ENCODE results near the gene CASKIN2. TPM values are rescaled to one million over a fixed set of nuclear protein-coding genes. Genes with fewer than 3 reads are reported as not detected.
"Not testable (repeated sequence)": the region's sequence is repeated elsewhere in the genome, so short reads cannot be mapped to it uniquely, and the experiment has no call there.

Gene CASKIN2
- total RNA-seq, 5 donors from 2014 or later (not counting 1 experiment from before 2014, with no cell fraction given) = 0.28 to 0.88 (median 0.85) TPM

GRCh38 chr17:75478508-75478907 lies 36.8 kb downstream of the CASKIN2 start:
- H3K27ac Mint-ChIP-seq = no peak overlapping the region
- 89% methylated on average over 4 of the region's 7 CpGs for WGBS (ENCODE audit: insufficient coverage)

GRCh38 chr17:75477490-75477862 lies 37.9 kb downstream of the CASKIN2 start:
- WGBS (ENCODE audit: insufficient coverage) = 95% methylated on average over 11 of the region's 11 CpGs
- H3K4me1 Mint-ChIP-seq; H3K9me3 ChIP-seq; H3K36me3 Mint-ChIP-seq; ATAC-seq (replicated peaks in 1 of 4); POLR2A ChIA-PET; H3K27ac ChIP-seq (ENCODE audit: low read length); H3K27me3 ChIP-seq (replicated peaks in 1 of 2; ENCODE audit: control insufficient read depth in 2 of 2, extremely low read depth in 1 of 2, insufficient read depth in 2 of 2, low read length in 1 of 2); H3K4me3 Mint-ChIP-seq; H3K4me3 ChIP-seq (ENCODE audit: control insufficient read depth in 1 of 2, extremely low read depth in 1 of 2, low read length in 1 of 2); H3K27me3 Mint-ChIP-seq; DNase-seq; H3K4me1 ChIP-seq (ENCODE audit: control insufficient read depth in 1 of 2, extremely low read depth in 1 of 2, insufficient read depth in 2 of 2, low read length in 2 of 2); H3K9me3 Mint-ChIP-seq; H3K27ac Mint-ChIP-seq: not testable (repeated sequence)
- CTCF ChIA-PET = interaction anchor here in 1 of 2 donors (0.5 to 0.7 kb wide), 2 partner anchors 72 to 1307 kb away, joined by 3 to 7 read pairs; no protein-coding TSS in a partner anchor
- peaks cover 0 to 23% of the 10 kb centered on the region in 2 donors for H3K36me3 ChIP-seq (ENCODE audit: control insufficient read depth in 2 of 2, extremely low read depth in 1 of 2, insufficient read depth in 1 of 2, low read length in 1 of 2)

More at GRCh38 chr17:75478508-75478907, 36.8 kb downstream of the CASKIN2 start:
- Mint-ChIP-seq H3K4me3 (no peak overlapping the region), H3K36me3 (peaks cover 6% of the 10 kb centered on the region), H3K4me1 (peaks cover 0 to 10% (median 7%) of the 10 kb centered on the region in 3 donors), H3K27me3 (no peaks in the 10 kb centered on the region), H3K9me3 (no peaks in the 10 kb centered on the region)
- no peak for ATAC-seq (replicated peaks in 1 of 4)
- POLR2A ChIA-PET = no interaction called here
- H3K4me1 ChIP-seq (ENCODE audit: control insufficient read depth in 1 of 2, extremely low read depth in 1 of 2, insufficient read depth in 2 of 2, low read length in 2 of 2) = no peaks in the 10 kb centered on the region
- no peak overlapping the region for H3K27ac ChIP-seq (ENCODE audit: low read length)
- H3K4me3 ChIP-seq (ENCODE audit: control insufficient read depth in 1 of 2, extremely low read depth in 1 of 2, low read length in 1 of 2) = no peak overlapping the region
- peaks cover 0 to 13% of the 10 kb centered on the region in 2 donors for H3K36me3 ChIP-seq (ENCODE audit: control insufficient read depth in 2 of 2, extremely low read depth in 1 of 2, insufficient read depth in 1 of 2, low read length in 1 of 2)
- H3K9me3 ChIP-seq = no peaks in the 10 kb centered on the region
- DNase-seq = no peak
- CTCF ChIA-PET = no interaction called here
- no peaks in the 10 kb centered on the region for H3K27me3 ChIP-seq (replicated peaks in 1 of 2; ENCODE audit: control insufficient read depth in 2 of 2, extremely low read depth in 1 of 2, insufficient read depth in 2 of 2, low read length in 1 of 2)

- POLR2A ChIA-PET = no interaction called here
- Histone ChIP-seq H3K27me3 (replicated peaks in 1 of 2; ENCODE audit: control insufficient read depth in 2 of 2, extremely low read depth in 1 of 2, insufficient read depth in 2 of 2, low read length in 1 of 2) (no peaks in the 10 kb centered on the region), H3K9me3 (no peaks in the 10 kb centered on the region), H3K4me1 (ENCODE audit: control insufficient read depth in 1 of 2, extremely low read depth in 1 of 2, insufficient read depth in 2 of 2, low read length in 2 of 2) (no peaks in the 10 kb centered on the region), H3K36me3 (ENCODE audit: control insufficient read depth in 2 of 2, extremely low read depth in 1 of 2, insufficient read depth in 1 of 2, low read length in 1 of 2) (peaks cover 0 to 29% of the 10 kb centered on the region in 2 donors), H3K4me3 (ENCODE audit: control insufficient read depth in 1 of 2, extremely low read depth in 1 of 2, low read length in 1 of 2) (no peak overlapping the region), H3K27ac (ENCODE audit: low read length) (no peak overlapping the region)
- H3K36me3 Mint-ChIP-seq = peaks cover 13% of the 10 kb centered on the region
- no peak for DNase-seq
- CTCF ChIA-PET = interaction anchor here in 1 of 2 donors (0.5 to 0.7 kb wide), 3 partner anchors 73 to 1307 kb away, joined by 3 to 7 read pairs (median 3); no protein-coding TSS in a partner anchor
- no peak overlapping the region for H3K27ac Mint-ChIP-seq
- H3K4me1 Mint-ChIP-seq = peaks cover 0 to 5% (median 4%) of the 10 kb centered on the region in 3 donors
- H3K4me3 Mint-ChIP-seq = no peak overlapping the region
- no peaks in the 10 kb centered on the region for H3K27me3 Mint-ChIP-seq
- WGBS (ENCODE audit: insufficient coverage) = 88% methylated on average over 10 of the region's 11 CpGs
- ATAC-seq (replicated peaks in 1 of 4) = no peak
- H3K9me3 Mint-ChIP-seq = no peaks in the 10 kb centered on the region
These were observed 38.4 kb downstream of the CASKIN2 start for GRCh38 chr17:75476752-75477489.

- ATAC-seq (replicated peaks in 1 of 4) (no peak), DNase-seq (no peak)
- peaks cover 16% of the 10 kb centered on the region for H3K36me3 Mint-ChIP-seq
- no peaks in the 10 kb centered on the region for H3K9me3 Mint-ChIP-seq
- ChIA-PET CTCF (interaction anchor here in 1 of 2 donors (0.6 kb wide), 1 partner anchor 376 kb away, joined by 3 read pairs; no protein-coding TSS in a partner anchor), POLR2A (interaction anchor here in 1 of 2 donors (0.6 kb wide), 1 partner anchor 120 kb away, joined by 9 read pairs; no protein-coding TSS in a partner anchor)
- Histone ChIP-seq H3K4me3 (ENCODE audit: control insufficient read depth in 1 of 2, extremely low read depth in 1 of 2, low read length in 1 of 2) (no peak overlapping the region), H3K27ac (ENCODE audit: low read length) (no peak overlapping the region), H3K9me3 (no peaks in the 10 kb centered on the region), H3K4me1 (ENCODE audit: control insufficient read depth in 1 of 2, extremely low read depth in 1 of 2, insufficient read depth in 2 of 2, low read length in 2 of 2) (no peaks in the 10 kb centered on the region), H3K27me3 (replicated peaks in 1 of 2; ENCODE audit: control insufficient read depth in 2 of 2, extremely low read depth in 1 of 2, insufficient read depth in 2 of 2, low read length in 1 of 2) (no peaks in the 10 kb centered on the region), H3K36me3 (ENCODE audit: control insufficient read depth in 2 of 2, extremely low read depth in 1 of 2, insufficient read depth in 1 of 2, low read length in 1 of 2) (peaks cover 0 to 32% of the 10 kb centered on the region in 2 donors)
- WGBS (ENCODE audit: insufficient coverage) = 100% methylated on average over 2 of the region's 8 CpGs
- H3K4me3 Mint-ChIP-seq = no peak overlapping the region
- H3K4me1 Mint-ChIP-seq = peaks cover 0 to 5% (median 4%) of the 10 kb centered on the region in 3 donors
- H3K27ac Mint-ChIP-seq = no peak overlapping the region
- H3K27me3 Mint-ChIP-seq = no peaks in the 10 kb centered on the region
These were observed 39.1 kb downstream of the CASKIN2 start for GRCh38 chr17:75476271-75476671.

GRCh38 chr17:75475851-75476250 lies 39.5 kb downstream of the CASKIN2 start:
- CTCF ChIA-PET = no interaction called here
- H3K27ac Mint-ChIP-seq = no peak overlapping the region
- H3K9me3 Mint-ChIP-seq = no peaks in the 10 kb centered on the region
- Histone ChIP-seq H3K4me3 (ENCODE audit: control insufficient read depth in 1 of 2, extremely low read depth in 1 of 2, low read length in 1 of 2) (no peak overlapping the region), H3K36me3 (ENCODE audit: control insufficient read depth in 2 of 2, extremely low read depth in 1 of 2, insufficient read depth in 1 of 2, low read length in 1 of 2) (peaks cover 0 to 32% of the 10 kb centered on the region in 2 donors), H3K27ac (ENCODE audit: low read length) (no peak overlapping the region), H3K27me3 (replicated peaks in 1 of 2; ENCODE audit: control insufficient read depth in 2 of 2, extremely low read depth in 1 of 2, insufficient read depth in 2 of 2, low read length in 1 of 2) (no peaks in the 10 kb centered on the region), H3K9me3 (no peaks in the 10 kb centered on the region), H3K4me1 (ENCODE audit: control insufficient read depth in 1 of 2, extremely low read depth in 1 of 2, insufficient read depth in 2 of 2, low read length in 2 of 2) (no peaks in the 10 kb centered on the region)
- no CpG with 5 or more reads among the region's 3 CpGs for WGBS (ENCODE audit: insufficient coverage)
- no peaks in the 10 kb centered on the region for H3K27me3 Mint-ChIP-seq
- no peak for DNase-seq
- POLR2A ChIA-PET = interaction anchor here in 1 of 2 donors (0.6 kb wide), 1 partner anchor 120 kb away, joined by 9 read pairs; no protein-coding TSS in a partner anchor
- ATAC-seq (replicated peaks in 1 of 4) = no peak
- H3K4me1 Mint-ChIP-seq = peaks cover 0 to 5% (median 4%) of the 10 kb centered on the region in 3 donors
- no peak overlapping the region for H3K4me3 Mint-ChIP-seq
- H3K36me3 Mint-ChIP-seq = peaks cover 16% of the 10 kb centered on the region

- no peak overlapping the region for H3K4me3 Mint-ChIP-seq
- no peak overlapping the region for H3K27ac Mint-ChIP-seq
- 97% methylated on average over 9 of the region's 13 CpGs for WGBS (ENCODE audit: insufficient coverage)
- Histone ChIP-seq H3K36me3 (ENCODE audit: control insufficient read depth in 2 of 2, extremely low read depth in 1 of 2, insufficient read depth in 1 of 2, low read length in 1 of 2) (peaks cover 0 to 32% of the 10 kb centered on the region in 2 donors), H3K27ac (ENCODE audit: low read length) (no peak overlapping the region), H3K4me1 (ENCODE audit: control insufficient read depth in 1 of 2, extremely low read depth in 1 of 2, insufficient read depth in 2 of 2, low read length in 2 of 2) (no peaks in the 10 kb centered on the region), H3K4me3 (ENCODE audit: control insufficient read depth in 1 of 2, extremely low read depth in 1 of 2, low read length in 1 of 2) (no peak overlapping the region), H3K9me3 (no peaks in the 10 kb centered on the region), H3K27me3 (replicated peaks in 1 of 2; ENCODE audit: control insufficient read depth in 2 of 2, extremely low read depth in 1 of 2, insufficient read depth in 2 of 2, low read length in 1 of 2) (no peaks in the 10 kb centered on the region)
- no peaks in the 10 kb centered on the region for H3K9me3 Mint-ChIP-seq
- POLR2A ChIA-PET = interaction anchor here in 1 of 2 donors (0.6 kb wide), 2 partner anchors 11 to 51 kb away, joined by 3 to 7 read pairs; no protein-coding TSS in a partner anchor
- H3K27me3 Mint-ChIP-seq = no peaks in the 10 kb centered on the region
- no peak for DNase-seq
- H3K4me1 Mint-ChIP-seq = peaks cover 0 to 5% (median 0%) of the 10 kb centered on the region in 3 donors
- peaks cover 16% of the 10 kb centered on the region for H3K36me3 Mint-ChIP-seq
- ATAC-seq (replicated peaks in 1 of 4) = no peak
- CTCF ChIA-PET = interaction anchor here in 1 of 2 donors (0.6 kb wide), 1 partner anchor 170 kb away, joined by 4 read pairs; no protein-coding TSS in a partner anchor
These were observed 40.0 kb downstream of the CASKIN2 start for GRCh38 chr17:75475144-75475835.
